Activated T-helper 1 cell treated with anti-CD3 and anti-CD28 coated beads, Interleukin-12 subunit alpha, Interleukin-12 subunit beta, Interleukin-2, Interleukin-4 antibody, amounts not matched to agents 30 ng/mL and 10 ng/mL and 1 ng/mL, durations not matched to agents 14 hours and 24 hours and 36 hours (primary cell): ENCODE results near the gene TMEM63B. TPM values are rescaled to one million over a fixed set of nuclear protein-coding genes. Genes with fewer than 3 reads are reported as not detected.

Experiments used
- DNase-seq: peaks from one replicate; pipeline ENCODE4 v3.0.0; 2021; ENCODE audit warnings: low spot score
- H3K27ac Mint-ChIP-seq: one replicate; pipeline ENCODE4 v1.8.0; 2021; ENCODE audit warnings: mild to moderate bottlenecking, mixed read lengths
- H3K27me3 Mint-ChIP-seq: one replicate; pipeline ENCODE4 v1.8.0; 2022; ENCODE audit warnings: mild to moderate bottlenecking, moderate library complexity, mixed read lengths; ENCODE audit not compliant: insufficient read depth
- H3K36me3 Mint-ChIP-seq: one replicate; pipeline ENCODE4 v1.8.0; 2021; ENCODE audit warnings: low read depth, mixed read lengths
- H3K4me1 Mint-ChIP-seq: one replicate; pipeline ENCODE4 v1.8.0; 2021; ENCODE audit warnings: low read depth, mixed read lengths
- H3K4me3 Mint-ChIP-seq: one replicate; pipeline ENCODE4 v1.8.0; 2021; ENCODE audit warnings: mild to moderate bottlenecking, moderate library complexity, mixed read lengths
- H3K9me3 Mint-ChIP-seq: one replicate; pipeline ENCODE4 v1.8.0; 2021; ENCODE audit warnings: mixed read lengths
- intact Hi-C: fragments of 100-400 bp; cut with micrococcal nuclease; formaldehyde crosslinking; loops from one replicate; pipeline ENCODE4 v1.15.1; 2024
- total RNA-seq: library from RNA; stranded (reverse); gene quantifications from 2 replicates; pipeline ENCODE4 v1.2.3, GENCODE V29; 2022

TMEM63B gene
- total RNA-seq, 1 donor from 2014 or later = 20.7 TPM

GRCh38 chr6:44115866-44116265 is 11.5 kb upstream of the TMEM63B start:
- H3K27ac Mint-ChIP-seq = no peak overlapping the region

DNA sequence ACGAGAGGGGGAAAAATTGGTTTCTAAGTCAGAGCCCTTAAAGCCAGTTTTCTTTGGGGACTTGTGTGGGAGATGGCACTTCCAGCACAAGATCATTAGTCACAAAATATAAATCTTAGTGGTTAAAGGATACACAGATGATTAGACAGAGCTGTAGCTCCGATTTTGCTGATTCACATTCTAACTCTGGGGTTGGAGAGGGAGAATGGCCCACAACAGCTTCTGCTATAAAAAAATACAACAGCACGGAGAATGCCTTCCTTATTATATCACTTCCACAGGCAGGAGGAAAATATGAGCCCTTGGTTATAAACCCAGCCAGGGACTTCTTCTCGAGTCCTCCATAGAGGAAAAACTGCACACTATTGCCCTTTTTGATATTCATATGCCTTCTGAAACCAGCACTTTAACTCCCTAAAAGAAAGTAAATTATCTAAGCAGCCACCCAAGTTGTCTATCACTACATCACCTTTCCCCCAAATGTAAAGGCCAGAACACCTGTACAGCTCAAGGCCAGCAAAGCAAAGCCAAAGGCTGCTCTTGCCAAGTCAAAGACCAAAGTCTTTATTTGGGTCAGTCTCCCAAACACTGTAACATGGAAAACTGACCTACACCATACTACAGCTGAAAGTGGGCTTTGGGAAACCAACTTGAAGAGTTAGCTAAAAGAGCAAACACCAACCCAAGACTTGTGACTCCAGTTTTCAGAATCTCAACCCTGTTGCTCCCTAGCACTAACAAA is 10.5 kb upstream of the TMEM63B start:
- H3K4me3 Mint-ChIP-seq = no peak overlapping the region
- DNase-seq = no peak
- H3K9me3 Mint-ChIP-seq = no peaks in the 10 kb centered on the region
- H3K4me1 Mint-ChIP-seq = peaks cover 49% of the 10 kb centered on the region
- H3K36me3 Mint-ChIP-seq = peaks cover 26% of the 10 kb centered on the region
- intact Hi-C loops = no loop called here
- no peaks in the 10 kb centered on the region for H3K27me3 Mint-ChIP-seq
- H3K27ac Mint-ChIP-seq = peak overlapping the region; percentile 64

More at GRCh38 chr6:44115866-44116265, 11.5 kb upstream of the TMEM63B start:
- no peak overlapping the region for H3K4me3 Mint-ChIP-seq
- no peaks in the 10 kb centered on the region for H3K9me3 Mint-ChIP-seq
- no peak for DNase-seq
- H3K4me1 Mint-ChIP-seq = peaks cover 54% of the 10 kb centered on the region
- peaks cover 35% of the 10 kb centered on the region for H3K36me3 Mint-ChIP-seq
- H3K27me3 Mint-ChIP-seq = no peaks in the 10 kb centered on the region
- intact Hi-C loops = no loop called here

DNA sequence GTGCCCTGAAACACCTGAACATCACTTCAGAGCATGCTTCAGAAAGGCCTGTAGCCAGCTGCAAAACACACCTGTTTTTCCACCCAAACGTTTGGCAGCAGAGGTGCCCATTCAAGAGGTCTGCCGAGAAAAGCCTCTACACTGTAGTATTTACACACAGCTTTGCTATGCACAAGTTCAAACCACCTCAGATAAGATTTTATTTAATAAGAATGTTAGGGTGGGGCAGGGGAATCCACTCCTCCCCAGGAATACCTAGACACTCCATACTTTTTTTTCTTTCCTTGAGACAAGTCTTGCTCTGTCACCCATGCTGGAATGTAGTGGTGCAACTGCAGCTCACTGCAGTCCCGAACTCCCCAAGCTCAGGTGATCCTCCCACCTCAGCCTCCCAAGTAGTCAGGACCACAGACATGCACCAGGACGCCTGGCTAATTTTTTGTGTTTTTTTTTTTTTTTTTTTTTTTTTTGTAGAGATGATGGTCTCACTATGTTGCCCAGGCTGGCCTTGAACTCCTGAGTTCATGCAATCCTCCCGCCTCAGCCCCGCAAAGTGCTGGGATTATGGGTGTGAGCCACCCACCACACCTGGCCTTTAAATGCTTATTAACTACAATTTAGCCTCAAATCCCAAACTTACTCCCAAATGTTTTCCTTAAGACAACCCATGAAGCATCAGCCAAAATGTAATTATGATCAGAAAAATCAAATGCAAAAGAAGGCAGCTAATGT is 9.8 kb upstream of the TMEM63B start:
- no peaks in the 10 kb centered on the region for H3K9me3 Mint-ChIP-seq
- no peak overlapping the region for H3K4me3 Mint-ChIP-seq
- H3K36me3 Mint-ChIP-seq = peaks cover 22% of the 10 kb centered on the region
- H3K27ac Mint-ChIP-seq = no peak overlapping the region
- no peaks in the 10 kb centered on the region for H3K27me3 Mint-ChIP-seq
- no peak for DNase-seq
- intact Hi-C loops = no loop called here
- H3K4me1 Mint-ChIP-seq = peaks cover 47% of the 10 kb centered on the region

DNA sequence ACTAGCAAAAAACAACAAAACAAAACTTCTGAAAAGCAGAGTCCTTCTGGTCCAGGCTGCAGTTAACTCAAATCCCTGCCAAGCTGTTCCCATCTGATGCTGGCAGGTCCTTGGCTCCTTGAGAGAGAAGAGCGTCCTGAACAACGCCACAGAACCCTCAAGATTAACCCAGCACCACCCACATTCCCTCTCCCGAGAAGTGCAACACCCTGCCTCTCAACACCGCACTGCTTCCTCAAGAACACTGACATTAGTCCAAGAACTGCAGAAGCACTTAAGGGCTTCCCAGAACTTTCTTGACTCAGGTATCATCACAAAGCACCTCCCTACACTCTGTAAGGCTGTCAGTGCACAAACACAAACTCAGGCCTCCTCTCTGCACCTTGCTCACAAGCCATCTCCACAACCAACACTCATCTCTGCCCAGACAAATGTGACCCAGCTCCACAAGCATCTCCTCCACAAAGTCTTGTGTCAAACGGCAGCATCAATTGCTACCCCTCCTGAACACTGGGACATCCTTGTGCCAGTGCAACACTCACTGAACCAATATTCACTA is 7.6 kb upstream of the TMEM63B start:
- DNase-seq = no peak
- no peak overlapping the region for H3K4me3 Mint-ChIP-seq
- H3K27ac Mint-ChIP-seq = no peak overlapping the region
- H3K9me3 Mint-ChIP-seq = no peaks in the 10 kb centered on the region
- intact Hi-C loops = loop anchor here (10.0 kb wide), 1 partner anchor 1345 kb away; no protein-coding TSS in a partner anchor
- peaks cover 26% of the 10 kb centered on the region for H3K36me3 Mint-ChIP-seq
- H3K27me3 Mint-ChIP-seq = no peaks in the 10 kb centered on the region
- H3K4me1 Mint-ChIP-seq = peaks cover 70% of the 10 kb centered on the region

DNA sequence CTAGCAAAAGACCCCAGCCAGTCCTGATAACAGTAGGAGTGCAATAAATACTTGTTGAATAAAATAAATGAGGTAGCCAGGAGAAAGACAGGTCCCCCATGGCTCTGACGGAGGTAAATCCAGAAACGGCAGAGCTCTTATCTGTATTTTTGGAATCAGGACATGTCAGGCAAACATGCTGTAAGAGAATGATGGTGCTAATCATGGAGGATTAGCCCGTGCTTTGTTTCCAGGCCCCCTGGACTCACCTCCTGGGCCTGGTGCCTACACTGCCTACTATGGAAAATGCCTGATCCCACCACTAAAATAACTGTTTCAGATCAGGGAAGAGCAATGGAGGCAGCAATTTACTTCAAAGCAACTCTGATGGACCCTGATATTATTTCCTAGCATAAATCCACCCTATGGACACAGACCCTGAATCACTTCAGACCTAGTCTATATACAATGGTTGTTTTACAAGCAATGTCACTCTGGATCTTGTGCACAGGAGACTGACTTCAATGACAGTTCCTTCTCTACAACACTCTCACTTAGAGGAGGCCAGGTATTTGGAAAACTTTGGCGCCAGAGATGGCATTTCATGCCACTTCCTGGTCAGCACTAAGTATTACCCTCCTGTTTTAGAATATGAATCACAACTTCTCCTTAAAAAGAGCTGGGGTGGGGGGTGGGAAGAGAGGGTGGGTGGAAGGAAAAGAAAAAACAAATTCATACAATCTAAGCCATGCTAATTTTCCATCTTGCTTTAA is 6.5 kb upstream of the TMEM63B start:
- intact Hi-C loops = loop anchor here (10.0 kb wide), 1 partner anchor 1346 kb away; no protein-coding TSS in a partner anchor
- Mint-ChIP-seq H3K4me1 (peaks cover 72% of the 10 kb centered on the region), H3K4me3 (no peak overlapping the region), H3K27me3 (no peaks in the 10 kb centered on the region), H3K9me3 (no peaks in the 10 kb centered on the region), H3K36me3 (peaks cover 23% of the 10 kb centered on the region), H3K27ac (no peak overlapping the region)
- no peak for DNase-seq

DNA sequence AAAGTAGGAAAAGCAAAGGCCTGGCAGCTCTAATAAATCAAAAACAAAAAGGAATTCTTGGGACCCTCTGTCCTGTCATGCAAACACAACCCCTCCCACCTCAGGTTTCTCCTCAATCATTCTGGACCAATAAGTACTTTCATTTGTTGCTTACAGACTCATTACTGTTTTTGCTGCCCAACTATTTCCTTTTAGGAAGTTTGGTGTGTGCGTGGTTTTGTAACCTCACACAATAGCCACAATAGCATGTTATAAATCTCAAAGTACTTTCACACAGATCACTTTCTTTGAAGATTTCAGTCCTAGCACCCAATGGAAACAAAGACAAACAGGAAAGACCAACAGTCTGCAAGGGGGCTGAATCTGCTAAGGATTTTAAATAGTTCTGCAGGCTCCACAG is 4.6 kb upstream of the TMEM63B start:
- Mint-ChIP-seq H3K4me3 (peak overlapping the region; percentile 23), H3K9me3 (no peaks in the 10 kb centered on the region), H3K4me1 (peaks cover 66% of the 10 kb centered on the region), H3K36me3 (peaks cover 26% of the 10 kb centered on the region), H3K27me3 (no peaks in the 10 kb centered on the region), H3K27ac (peak overlapping the region; percentile 55)
- intact Hi-C loops = loop anchor here (10.0 kb wide), 1 partner anchor 1348 kb away; no protein-coding TSS in a partner anchor
- DNase-seq = peak; percentile 10

GRCh38 chr6:44123544-44123943 is 3.8 kb upstream of the TMEM63B start:
- peaks cover 61% of the 10 kb centered on the region for H3K4me1 Mint-ChIP-seq
- intact Hi-C loops = loop anchor here (10.0 kb wide), 1 partner anchor 1349 kb away; no protein-coding TSS in a partner anchor
- peaks cover 26% of the 10 kb centered on the region for H3K36me3 Mint-ChIP-seq
- H3K4me3 Mint-ChIP-seq = peak overlapping the region; percentile 23
- H3K27me3 Mint-ChIP-seq = no peaks in the 10 kb centered on the region
- no peaks in the 10 kb centered on the region for H3K9me3 Mint-ChIP-seq
- H3K27ac Mint-ChIP-seq = no peak overlapping the region
- no peak for DNase-seq

DNA sequence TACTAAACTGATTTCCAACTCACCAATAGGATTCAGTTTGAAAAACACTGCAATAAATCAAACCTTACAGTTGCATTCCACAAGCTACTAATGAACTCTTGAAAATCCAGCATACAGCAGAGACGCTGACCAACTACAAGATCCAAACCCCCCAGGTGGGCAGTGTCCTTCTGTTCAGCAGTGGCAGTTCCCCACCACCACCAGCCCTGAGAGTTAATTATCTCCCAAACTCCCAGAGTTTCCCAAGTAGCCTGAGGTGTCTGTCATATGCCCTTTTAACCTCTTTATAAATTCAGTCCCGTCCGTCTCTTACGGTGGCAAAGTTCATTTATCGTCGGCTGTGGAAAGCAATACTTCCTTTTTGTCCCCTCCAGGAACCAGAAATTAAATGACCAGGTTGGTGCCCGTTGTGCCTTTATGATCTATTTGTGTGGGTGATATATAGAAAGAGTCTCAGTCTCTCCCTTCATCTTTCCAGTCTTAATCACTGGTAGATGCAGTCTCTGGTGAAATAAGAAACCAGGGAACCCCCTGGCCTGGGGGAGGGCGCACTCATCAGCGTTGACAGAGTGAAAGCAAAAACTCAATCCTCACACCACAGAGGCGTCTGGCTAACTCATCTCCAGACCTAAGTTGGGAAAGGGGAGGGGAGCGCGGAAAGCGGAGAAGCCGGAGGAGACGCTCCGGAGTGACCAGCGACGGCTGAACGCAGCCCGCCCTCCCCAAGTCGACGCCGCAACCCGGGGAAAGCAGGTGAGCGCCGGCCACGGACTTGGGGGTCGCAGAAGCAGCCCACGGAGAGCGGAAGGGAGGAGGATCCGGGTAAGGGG is 819 bp upstream of the TMEM63B start:
- peak overlapping the region; percentile 94 for H3K27ac Mint-ChIP-seq
- intact Hi-C loops = loop anchor here (1.0 to 10.0 kb wide), 11 partner anchors 25 to 1352 kb away; partner anchors contain the start of genes CDC5L, GTPBP2, NFKBIE and VEGFA
- H3K4me3 Mint-ChIP-seq = peak overlapping the region; percentile 90
- peaks cover 52% of the 10 kb centered on the region for H3K4me1 Mint-ChIP-seq
- peak; percentile 71 for DNase-seq
- no peaks in the 10 kb centered on the region for H3K27me3 Mint-ChIP-seq
- no peaks in the 10 kb centered on the region for H3K9me3 Mint-ChIP-seq
- peaks cover 25% of the 10 kb centered on the region for H3K36me3 Mint-ChIP-seq

DNA sequence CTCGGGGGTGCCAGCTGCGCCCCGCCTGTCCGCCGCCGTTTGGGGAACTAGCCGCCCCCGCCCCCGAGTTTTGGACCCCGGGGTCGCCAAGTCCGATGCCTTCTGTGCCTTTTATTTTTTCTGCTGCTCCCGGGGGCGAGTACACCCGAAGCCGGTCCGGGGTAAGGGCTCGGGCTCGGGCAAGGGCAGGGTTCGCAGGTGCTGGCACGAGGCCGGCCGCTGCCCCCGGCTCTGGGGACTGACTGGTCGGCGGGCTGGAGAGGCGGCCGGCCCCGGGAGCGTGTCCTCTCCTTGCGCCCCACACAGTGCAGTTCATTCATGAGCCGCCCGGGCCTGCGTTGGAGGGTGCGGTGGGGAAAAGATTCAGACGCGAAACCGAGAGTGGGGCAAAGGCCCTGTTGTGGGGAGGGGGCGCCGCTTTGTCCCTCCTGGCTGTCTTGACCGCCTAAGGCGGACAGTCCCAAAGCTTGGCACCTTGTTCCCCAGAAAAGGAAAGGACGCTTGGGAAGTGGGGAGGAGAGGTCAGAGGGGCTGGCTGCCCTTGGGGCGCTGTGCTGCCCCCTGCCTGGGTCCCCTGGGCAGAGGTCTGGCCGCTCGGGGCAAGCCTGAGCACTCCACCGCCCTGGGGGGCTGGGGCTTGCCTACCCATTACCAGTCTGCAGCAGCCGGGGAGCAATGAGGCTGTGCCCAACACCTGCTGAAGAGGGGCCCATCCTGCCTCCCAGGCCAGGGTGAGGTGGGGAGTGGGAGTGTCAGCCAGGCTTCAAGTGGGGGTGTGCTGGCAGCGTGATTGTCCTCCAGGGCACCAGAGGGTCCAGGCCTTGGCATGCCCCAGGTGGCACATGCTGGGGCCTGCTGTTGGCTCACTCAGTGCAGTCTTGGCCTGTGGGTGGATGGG is 915 bp downstream of the TMEM63B start:
- H3K36me3 Mint-ChIP-seq = peaks cover 18% of the 10 kb centered on the region
- peak overlapping the region; percentile 81 for H3K4me3 Mint-ChIP-seq
- no peak for DNase-seq
- no peaks in the 10 kb centered on the region for H3K9me3 Mint-ChIP-seq
- H3K27ac Mint-ChIP-seq = peak overlapping the region; percentile 49
- no peaks in the 10 kb centered on the region for H3K27me3 Mint-ChIP-seq
- intact Hi-C loops = loop anchor here (10.0 kb wide), 1 partner anchor 1353 kb away; no protein-coding TSS in a partner anchor
- peaks cover 41% of the 10 kb centered on the region for H3K4me1 Mint-ChIP-seq

GRCh38 chr6:44129841-44130322 is 2.5 kb downstream of the TMEM63B start:
- Mint-ChIP-seq H3K27ac (no peak overlapping the region), H3K27me3 (no peaks in the 10 kb centered on the region), H3K9me3 (no peaks in the 10 kb centered on the region), H3K4me1 (peaks cover 32% of the 10 kb centered on the region), H3K36me3 (peaks cover 8% of the 10 kb centered on the region), H3K4me3 (peak overlapping the region; percentile 75)
- no peak for DNase-seq
- intact Hi-C loops = loop anchor here (10.0 kb wide), 1 partner anchor 1355 kb away; no protein-coding TSS in a partner anchor

GRCh38 chr6:44131892-44132291 is 4.5 kb downstream of the TMEM63B start:
- H3K4me3 Mint-ChIP-seq = no peak overlapping the region
- H3K36me3 Mint-ChIP-seq = no peaks in the 10 kb centered on the region
- no peak for DNase-seq
- peaks cover 13% of the 10 kb centered on the region for H3K4me1 Mint-ChIP-seq
- no peaks in the 10 kb centered on the region for H3K27me3 Mint-ChIP-seq
- intact Hi-C loops = no loop called here
- no peaks in the 10 kb centered on the region for H3K9me3 Mint-ChIP-seq
- H3K27ac Mint-ChIP-seq = no peak overlapping the region
